ENCODE results near the gene POLR2C.

The POLR2C gene

GRCh38 chr16:57452021-57452420, 10.5 kb upstream of the POLR2C start:
- no peak for DNase-seq

DNA sequence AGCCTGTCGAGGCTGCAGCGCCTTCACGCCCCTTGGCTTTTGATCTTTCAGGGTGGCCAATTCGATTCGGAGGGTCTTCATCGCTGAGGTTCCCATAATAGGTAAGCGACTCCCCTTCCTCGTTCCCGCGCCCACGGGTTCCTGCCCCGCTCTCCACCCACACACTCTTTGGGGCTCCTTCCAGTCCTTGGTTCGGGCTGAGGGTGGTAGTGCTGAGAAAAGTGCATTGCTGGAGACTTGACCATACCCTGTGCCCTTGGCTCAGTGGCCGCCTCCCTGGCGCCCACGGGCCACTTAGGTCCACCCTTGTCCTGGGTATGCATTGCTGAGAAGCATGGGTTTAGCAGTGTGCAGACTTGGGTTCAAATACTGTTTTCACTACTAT, 491 bp downstream of the POLR2C start:
- no peak for DNase-seq

DNA sequence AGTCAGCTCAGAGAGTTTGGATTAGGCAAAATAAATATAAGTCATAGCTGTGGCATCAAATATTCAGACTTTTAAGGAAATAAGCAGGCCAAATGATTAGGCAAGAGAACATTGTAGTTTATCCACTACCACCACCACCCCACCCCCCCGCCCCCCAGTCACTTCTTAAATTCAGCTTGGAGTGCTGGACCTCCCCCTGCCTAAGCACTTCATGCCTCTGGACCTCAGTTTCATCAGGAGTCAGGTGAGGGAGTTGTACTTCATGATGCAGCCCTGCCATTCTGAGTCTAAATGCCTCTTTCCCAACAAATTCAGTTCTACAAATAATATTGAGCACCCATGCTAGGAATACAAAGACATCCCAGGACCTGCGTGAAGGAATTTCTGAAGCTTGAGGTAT, 2.0 kb downstream of the POLR2C start:
- no peak for DNase-seq

DNA sequence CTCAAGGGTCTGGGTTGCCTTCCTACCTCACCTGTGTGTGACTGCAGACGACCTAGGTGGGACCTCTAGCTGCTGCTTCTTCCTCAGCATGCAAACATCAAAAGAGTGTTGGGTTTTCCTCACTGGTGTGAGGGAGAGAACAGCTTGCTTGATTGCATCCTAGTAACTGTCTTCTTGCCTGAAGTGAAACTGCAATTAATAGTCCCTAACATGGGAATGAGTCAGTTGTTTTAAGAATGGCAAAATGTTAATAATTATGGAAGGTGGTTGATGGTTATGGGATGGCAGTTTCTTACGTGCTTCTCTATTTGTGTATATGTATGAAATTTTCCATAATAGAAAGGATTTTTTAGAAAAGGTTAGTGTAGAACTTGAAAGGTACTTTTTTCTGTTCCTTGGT, 5.9 kb downstream of the POLR2C start:
- no peak for DNase-seq

GRCh38 chr16:57469046-57469445, 6.6 kb downstream of the POLR2C start:
- DNase-seq = no peak

- no peak for DNase-seq
Observed at GRCh38 chr16:57469917-57470470, 7.5 kb downstream of the POLR2C start.

DNA sequence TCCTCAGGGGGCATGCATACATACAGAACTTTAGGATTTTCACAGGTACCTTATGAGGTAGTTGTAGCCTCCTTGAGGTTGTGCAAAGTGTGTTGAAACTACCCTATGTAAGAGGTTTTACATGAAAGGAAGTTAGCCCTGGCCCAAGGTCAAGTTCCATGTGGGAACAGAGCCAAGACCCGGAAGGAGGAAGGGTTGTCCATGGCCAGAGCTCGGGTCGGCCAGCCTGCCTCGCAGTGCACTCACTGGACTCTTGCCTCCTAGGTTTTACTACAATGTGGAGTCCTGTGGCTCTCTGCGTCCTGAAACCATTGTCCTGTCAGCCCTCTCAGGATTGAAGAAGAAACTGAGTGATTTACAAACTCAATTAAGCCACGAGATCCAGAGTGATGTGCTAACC, 8.2 kb downstream of the POLR2C start:
- no peak for DNase-seq

DNA sequence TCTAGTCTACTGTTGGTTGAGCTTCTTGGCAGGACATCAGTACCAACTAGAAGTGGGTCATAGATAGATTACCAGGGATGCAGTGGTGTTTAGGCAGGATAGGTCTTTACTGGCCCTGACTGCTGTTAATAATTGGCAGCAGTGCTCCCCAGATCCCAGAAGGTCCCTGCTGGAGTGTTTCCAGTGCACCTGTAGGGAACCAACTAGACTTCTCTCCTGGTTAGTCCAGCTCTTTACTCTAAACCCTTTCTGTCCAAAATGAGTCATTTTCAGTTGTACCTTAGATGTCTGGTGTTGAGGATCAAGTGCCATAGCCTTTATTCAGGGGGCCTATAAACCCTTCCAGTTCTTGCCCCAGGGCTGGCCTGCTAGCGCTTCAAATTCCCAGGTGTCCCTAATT, 8.7 kb downstream of the POLR2C start:
- no peak for DNase-seq

DNA sequence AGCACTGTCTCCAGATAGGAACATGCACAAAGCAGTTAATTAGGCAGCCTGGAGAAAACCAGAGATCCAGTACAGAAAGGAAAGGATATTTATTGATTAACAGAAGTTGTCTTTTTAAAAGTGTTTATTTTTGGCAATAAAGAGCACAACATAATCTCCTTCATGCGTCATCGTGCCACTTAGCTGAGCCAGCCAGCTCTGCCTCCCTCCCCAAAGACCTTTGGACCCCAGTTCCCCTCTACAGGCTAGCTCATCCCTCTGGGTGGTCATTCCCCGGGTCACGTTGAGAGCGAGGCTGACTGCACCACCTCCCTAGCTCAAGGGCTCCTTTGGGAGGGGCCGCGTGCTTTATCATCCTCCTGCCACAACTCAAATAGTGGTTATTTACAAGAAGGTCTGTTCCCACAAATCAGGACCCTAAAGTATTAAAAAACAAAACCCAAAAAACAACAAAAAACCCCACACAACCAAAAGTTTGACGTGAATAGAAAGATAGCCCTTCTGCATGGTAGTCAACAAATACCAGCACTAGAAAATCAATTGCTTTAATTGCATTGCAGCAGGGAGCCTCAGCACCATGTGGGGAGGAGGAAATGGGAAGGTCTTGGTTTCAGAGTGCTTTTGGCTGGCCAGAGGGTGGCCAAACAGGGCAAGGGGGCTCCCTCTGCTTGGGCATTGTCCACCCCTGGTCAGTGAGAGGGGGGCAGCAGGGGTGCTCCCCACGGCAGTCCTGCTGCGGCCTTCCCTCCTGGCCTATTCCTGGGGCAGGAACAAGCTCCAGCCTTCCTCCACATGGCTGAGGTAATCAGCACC, 9.6 kb downstream of the POLR2C start:
- no peak for DNase-seq

DNA sequence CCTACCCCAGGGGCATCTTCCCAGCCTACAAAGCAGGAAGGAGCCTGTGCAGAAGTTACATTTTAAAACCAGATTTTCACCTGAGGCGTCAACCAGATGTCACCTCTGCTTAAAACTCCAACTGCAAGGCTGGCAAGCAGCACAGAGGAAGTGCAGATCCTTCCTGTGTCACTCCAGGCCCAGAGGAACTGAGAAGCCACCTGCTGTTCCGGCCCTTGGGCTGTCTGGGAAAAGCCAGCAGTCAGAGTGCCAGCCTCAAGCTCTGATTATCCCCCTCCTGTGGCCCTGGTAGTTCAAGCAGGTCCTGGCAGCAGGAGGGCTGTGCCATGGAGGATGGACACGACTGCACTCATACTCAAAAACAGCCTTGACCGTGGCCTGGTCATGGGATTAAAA, 10.2 kb downstream of the POLR2C start:
- DNase-seq = no peak

DNA sequence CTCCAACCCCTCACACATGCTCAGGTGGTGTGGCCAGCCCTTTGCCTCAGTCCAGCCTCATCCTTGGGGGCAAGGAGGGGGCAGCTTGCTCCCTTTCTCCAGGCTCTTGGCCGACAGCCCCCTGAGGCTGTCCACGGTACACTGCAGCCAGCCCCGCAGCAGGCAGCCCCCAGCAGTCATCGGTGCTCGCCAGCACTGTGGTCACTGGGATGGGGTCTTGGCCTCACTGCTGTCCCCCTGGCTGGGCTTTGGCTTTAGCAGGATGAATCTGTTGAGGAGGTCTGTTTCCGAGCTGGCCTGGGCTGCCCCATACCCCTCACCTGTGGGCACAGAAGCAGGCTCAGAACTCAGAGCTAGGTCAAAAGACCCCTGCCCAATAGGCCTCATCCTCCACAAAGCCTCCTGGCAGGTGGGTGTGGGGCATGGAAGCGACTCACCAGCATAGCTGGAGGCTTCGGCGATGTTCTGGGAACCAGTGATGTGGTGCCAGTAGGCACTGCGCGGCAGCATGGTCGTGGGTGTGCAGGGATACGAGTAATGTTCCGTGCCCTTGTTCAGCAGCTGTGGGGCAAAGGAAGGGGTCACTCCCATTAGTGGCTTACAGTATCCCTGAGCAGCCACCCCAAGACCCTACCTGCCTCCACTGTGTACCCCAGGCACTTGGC, 10.8 kb downstream of the POLR2C start:
- DNase-seq = no peak

GRCh38 chr16:57473906-57474305, 11.4 kb downstream of the POLR2C start:
- no peak for DNase-seq

- no peak for DNase-seq
Observed at GRCh38 chr16:57474671-57475661, 12.5 kb downstream of the POLR2C start.

DNA sequence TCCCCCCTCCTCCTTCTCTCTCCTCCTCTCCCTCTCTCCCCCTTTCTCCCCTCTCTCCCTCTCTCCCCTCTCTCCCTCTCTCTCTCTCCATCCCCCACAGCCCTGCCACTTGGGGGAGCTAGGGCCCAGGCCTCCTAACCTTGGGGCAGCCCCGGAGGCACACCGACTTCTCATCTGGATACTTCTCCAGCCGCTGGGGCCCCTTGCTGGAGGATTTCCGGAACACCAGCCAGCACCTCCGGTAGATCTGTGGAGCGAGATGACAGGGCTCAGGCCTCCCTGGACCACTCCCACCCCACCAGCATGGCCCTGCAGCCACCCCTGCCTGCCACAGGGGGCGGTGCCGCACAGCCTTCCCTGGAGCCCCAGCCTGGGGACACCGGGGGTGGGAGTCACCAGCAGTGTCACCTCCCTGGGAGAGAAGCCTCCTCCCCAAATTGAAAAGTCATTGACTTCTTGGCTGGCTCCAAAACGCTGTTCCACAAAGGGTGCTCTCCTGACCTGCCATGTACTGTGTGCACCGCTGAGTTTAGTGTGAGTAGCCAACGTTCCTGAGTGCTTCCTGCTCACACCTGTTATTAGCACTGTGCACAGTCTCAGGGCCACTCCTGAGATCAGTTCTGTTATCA, 13.3 kb downstream of the POLR2C start:
- DNase-seq = peak; percentile 67

DNA sequence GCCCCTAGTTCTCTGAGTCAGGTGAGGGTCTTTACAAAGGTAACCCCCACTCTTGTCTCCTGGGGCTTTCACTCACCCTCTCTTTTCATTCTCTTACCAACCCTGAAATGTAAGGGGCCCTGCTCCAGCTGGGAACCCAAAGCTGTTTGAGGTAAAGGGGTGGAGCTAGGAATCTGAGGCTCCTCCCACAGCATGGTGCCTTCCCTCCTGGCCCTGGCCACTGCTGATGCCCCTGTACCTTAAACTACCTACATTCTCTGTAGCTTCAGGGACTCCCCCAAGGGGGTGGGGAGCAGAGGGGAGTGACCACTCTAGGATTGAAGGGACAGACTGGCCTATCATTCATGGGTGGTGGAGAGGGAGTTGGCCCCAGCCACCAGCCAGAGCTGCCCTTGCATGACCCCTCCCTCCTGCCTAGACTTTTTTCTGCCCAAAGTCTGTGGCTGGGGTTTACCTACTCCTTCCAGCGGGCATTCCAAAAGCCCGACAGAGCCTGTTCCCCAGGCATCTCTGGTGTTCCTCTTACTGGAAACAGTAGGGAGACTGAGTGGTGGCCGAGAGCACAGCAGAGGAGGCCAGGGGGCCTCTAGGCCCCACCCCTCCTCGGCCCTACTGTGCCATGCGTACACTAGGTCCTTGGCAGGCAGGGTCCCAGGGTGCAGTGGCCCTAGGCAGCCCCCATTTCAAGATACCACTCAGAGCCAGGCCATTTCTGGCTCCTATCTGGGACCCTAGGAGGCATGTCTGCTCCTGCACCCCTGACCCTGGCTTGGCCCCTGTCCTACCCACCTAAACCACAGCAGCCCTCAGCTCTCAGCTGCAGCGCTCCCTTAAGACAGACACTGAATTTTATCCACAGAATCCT, 14.3 kb downstream of the POLR2C start:
- no peak for DNase-seq

- no peak for DNase-seq
Observed at GRCh38 chr16:57477531-57478202, 15.2 kb downstream of the POLR2C start.

DNA sequence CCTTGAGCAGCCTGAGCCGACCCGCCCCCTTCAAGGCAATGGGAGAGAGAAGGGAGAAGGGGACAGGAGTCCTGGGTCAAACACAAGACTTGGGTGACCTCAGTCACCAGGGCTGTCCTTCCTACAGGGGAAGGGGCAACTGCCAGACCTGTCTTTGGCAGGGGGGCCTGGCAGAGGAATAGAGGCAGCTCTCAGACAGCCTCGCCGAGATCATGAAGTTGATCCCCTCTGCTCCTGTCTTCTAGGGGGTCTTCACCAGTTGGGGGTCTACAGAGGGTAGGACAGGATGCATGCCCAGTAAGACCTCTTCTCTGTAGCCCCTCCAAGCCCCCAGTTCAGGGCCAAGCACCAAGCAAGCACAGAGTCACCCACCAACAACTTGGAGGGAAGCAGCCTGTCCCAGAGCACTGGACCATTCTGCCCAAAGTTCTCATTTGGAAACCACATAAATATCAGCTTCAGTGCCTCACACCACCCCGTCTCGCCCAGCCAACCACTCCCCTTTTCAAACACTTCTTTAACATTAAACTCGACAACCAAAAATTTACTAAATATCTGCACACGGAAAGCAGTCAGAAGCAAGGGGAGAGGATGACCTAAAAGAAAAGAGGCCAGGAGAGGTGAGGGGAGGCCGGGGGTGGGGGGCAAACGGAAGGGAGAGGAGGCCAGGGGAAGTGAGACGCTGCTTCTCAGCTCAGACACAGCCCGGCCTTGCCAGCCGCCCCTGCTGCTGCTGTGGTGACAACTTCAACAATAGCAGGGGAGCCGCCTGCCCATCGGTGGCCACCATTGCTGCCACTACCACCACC, 16.1 kb downstream of the POLR2C start:
- no peak for DNase-seq

- no peak for DNase-seq
Observed at GRCh38 chr16:57479205-57479975, 16.9 kb downstream of the POLR2C start.

Data from central memory CD4-positive, alpha-beta T cell (primary cell).